Omental fat pad (tissue), 4 donors: ENCODE data around the gene ZBED5. TPM values are rescaled to one million over a fixed set of nuclear protein-coding genes. Genes with fewer than 3 reads are reported as not detected.

ENCODE experiments used
- ATAC-seq: fragments of 150-250 bp; one replicate; pipeline ENCODE4 v1.9.1; 2016; ENCODE audit warnings: mild to moderate bottlenecking, moderate library complexity; ENCODE audit not compliant: low FRiP score
- DNase-seq: peaks from one replicate; pipeline ENCODE4 v3.0.0-alpha.2; 2019; ENCODE audit warnings: low spot score
- total RNA-seq, 4 donors: library from RNA; depleted of rRNA; stranded (reverse); fragments of >200 nt; gene quantifications; one replicate each; pipeline ENCODE4 v1.1.0, GENCODE V29; 2016
- TF ChIP-seq, protein P1 (sequence below), 3 donors: fragments of 450-650 bp; IDR thresholded peaks; one replicate each; pipeline ENCODE4 v1.5.1; 2016 to 2017; ENCODE audit warnings: antibody characterized with exemption in 3 of 3, mild to moderate bottlenecking in 3 of 3, moderate library complexity in 2 of 3

ZBED5 gene
- total RNA-seq, 4 donors from 2014 or later: 16.5 to 44.0 (median 22.6) TPM

- ATAC-seq (no peak), DNase-seq (no peak)
- TF ChIP-seq, protein P1, sequence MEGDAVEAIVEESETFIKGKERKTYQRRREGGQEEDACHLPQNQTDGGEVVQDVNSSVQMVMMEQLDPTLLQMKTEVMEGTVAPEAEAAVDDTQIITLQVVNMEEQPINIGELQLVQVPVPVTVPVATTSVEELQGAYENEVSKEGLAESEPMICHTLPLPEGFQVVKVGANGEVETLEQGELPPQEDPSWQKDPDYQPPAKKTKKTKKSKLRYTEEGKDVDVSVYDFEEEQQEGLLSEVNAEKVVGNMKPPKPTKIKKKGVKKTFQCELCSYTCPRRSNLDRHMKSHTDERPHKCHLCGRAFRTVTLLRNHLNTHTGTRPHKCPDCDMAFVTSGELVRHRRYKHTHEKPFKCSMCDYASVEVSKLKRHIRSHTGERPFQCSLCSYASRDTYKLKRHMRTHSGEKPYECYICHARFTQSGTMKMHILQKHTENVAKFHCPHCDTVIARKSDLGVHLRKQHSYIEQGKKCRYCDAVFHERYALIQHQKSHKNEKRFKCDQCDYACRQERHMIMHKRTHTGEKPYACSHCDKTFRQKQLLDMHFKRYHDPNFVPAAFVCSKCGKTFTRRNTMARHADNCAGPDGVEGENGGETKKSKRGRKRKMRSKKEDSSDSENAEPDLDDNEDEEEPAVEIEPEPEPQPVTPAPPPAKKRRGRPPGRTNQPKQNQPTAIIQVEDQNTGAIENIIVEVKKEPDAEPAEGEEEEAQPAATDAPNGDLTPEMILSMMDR (IDR thresholded peaks at IDR 0.05): no peak
Measured at GRCh38 chr11:10864688-10865087, 6.8 kb upstream of the ZBED5 start.

- ATAC-seq (no peak), DNase-seq (no peak)
Measured at GRCh38 chr11:10862446-10862845, 4.6 kb upstream of the ZBED5 start.

DNA sequence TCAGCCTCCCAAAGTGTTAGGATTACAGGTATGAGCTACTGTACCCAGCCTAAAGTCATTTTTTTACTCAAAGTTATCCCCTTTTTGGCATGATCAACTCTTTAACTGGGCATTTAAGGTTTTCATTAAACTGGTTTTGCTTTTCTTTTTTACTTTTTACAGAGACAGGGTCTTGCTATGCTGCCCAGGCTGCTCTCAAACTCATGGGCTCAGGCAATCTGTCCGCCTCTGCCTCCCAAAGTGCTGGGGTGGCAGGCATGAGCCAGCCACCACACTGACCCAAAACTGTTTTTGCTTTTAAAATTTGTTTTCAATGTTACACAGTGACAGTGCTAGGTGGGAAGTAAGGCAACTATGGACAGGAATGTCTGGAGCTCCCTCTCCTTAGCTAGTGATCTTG, 3.9 kb upstream of the ZBED5 start:
- DNase-seq: no peak

More at GRCh38 chr11:10862446-10862845, 4.6 kb upstream of the ZBED5 start:
- TF ChIP-seq, protein P1 (IDR thresholded peaks at IDR 0.05): no peak

DNA sequence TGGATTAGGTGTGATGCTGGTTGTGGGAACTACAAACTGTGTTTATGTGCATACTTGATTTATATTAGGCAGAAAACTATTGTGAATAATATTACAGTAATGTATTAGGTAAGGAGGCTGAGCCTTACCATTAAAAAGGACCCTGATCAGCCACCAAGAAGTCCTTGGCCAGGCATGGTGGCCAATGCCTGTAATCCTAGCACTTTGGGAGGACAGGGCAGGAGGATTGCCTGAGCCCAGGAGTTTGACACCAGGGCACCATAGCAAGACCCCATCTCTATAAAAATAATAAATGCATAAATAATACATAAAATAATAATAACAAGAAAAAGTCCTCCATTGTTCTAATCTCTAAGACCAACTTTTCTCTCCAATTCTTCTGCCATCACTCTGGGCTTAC, 3.2 kb upstream of the ZBED5 start:
- ATAC-seq: no peak
- TF ChIP-seq, protein P1 (IDR thresholded peaks at IDR 0.05): no peak
- no peak for DNase-seq

More for the DNA sequence above, 3.9 kb upstream of the ZBED5 start:
- TF ChIP-seq, protein P1 (IDR thresholded peaks at IDR 0.05): no peak
- no peak for ATAC-seq

GRCh38 chr11:10858439-10859325, 829 bp upstream of the ZBED5 start:
- DNase-seq: peak; percentile 46
- TF ChIP-seq, protein P1 (IDR thresholded peaks at IDR 0.05): no peak
- peak; percentile 64 for ATAC-seq

GRCh38 chr11:10857459-10857708, 469 bp downstream of the ZBED5 start:
- ATAC-seq: peak; percentile 20
- TF ChIP-seq, protein P1 (IDR thresholded peaks at IDR 0.05): no peak
- no peak for DNase-seq
